Gastrocnemius medialis (tissue), 4 donors: ENCODE data around the gene SC5D. TPM values are rescaled to one million over a fixed set of nuclear protein-coding genes. Genes with fewer than 3 reads are reported as not detected.

ENCODE experiments used
- ATAC-seq, 2 donors: fragments of 150-250 bp; one replicate each; pipeline ENCODE4 v1.9.1; 2016
- DNase-seq, 2 donors: peaks; one replicate each; pipeline ENCODE4 v3.0.0-alpha.2; 2019
- H3K27ac ChIP-seq, 4 donors: fragments of 200-600 bp; sonication (generic); 1 replicate in 1 of 4; 2 replicates in 3 of 4; pipeline ENCODE4 v1.5.1; 2016 to 2018; ENCODE audit warnings: mild to moderate bottlenecking in 2 of 4, moderate library complexity in 1 of 4
- H3K27me3 ChIP-seq, 3 donors: fragments of 200-600 bp; sonication (generic) in 2 of 3; 1 replicate in 1 of 3; 2 replicates in 2 of 3; pipeline versions ENCODE4 v1.5.1 to v1.6.0; 2016 to 2019; ENCODE audit warnings: mild to moderate bottlenecking in 1 of 3, moderate library complexity in 1 of 3
- H3K36me3 ChIP-seq, 2 donors: fragments of 200-600 bp; sonication (generic) in 1 of 2; one replicate each; pipeline ENCODE4 v1.5.1; 2017 to 2018
- H3K4me1 ChIP-seq, 2 donors: fragments of 200-600 bp; sonication (generic) in 1 of 2; one replicate each; pipeline ENCODE4 v1.5.1; 2016 to 2017; ENCODE audit warnings: mild to moderate bottlenecking in 2 of 2
- H3K4me3 ChIP-seq, 4 donors: fragments of 200-600 bp; sonication (generic) in 3 of 4; 1 replicate in 1 of 4; 2 replicates in 3 of 4; pipeline ENCODE4 v1.5.1; 2016 to 2019; ENCODE audit warnings: mild to moderate bottlenecking in 2 of 4
- H3K9me3 ChIP-seq, 3 donors: fragments of 200-600 bp; sonication (generic) in 2 of 3; 1 replicate in 1 of 3; 2 replicates in 2 of 3; pipeline ENCODE4 v1.5.1; 2016 to 2019
- POLR2A ChIP-seq, 2 donors: fragments of 450-650 bp; IDR thresholded peaks; one replicate each; pipeline ENCODE4 v1.6.1; 2017; ENCODE audit warnings: antibody characterized with exemption in 2 of 2, mild to moderate bottlenecking in 2 of 2, moderate library complexity in 2 of 2
- in situ Hi-C, 4 donors: fragments of 200-750 bp; cut with MboI; loops; one replicate each; pipeline versions ENCODE4 v1.15.0 to v1.8.0; 2017; ENCODE audit warnings: low sequenced_read_pairs in 4 of 4
- intact Hi-C: fragments of 100-400 bp; cut with DNase I; formaldehyde crosslinking; loops from one replicate; pipeline ENCODE4 v1.15.1; 2023; ENCODE audit warnings: low total_unique reads
- total RNA-seq, 4 donors: library from RNA; depleted of rRNA; stranded (reverse); fragments of >200 nt; gene quantifications; one replicate each; pipeline versions ENCODE4 v1.1.0 to v1.2.3, GENCODE V29; 2016
- TF ChIP-seq, protein P1 (sequence below), 5 experiments: fragments of 450-650 bp in 3 of 5; fragments of 200-600 bp in 2 of 5; sonication (generic) in 2 of 5; IDR thresholded peaks in 4 of 5; conservative IDR thresholded peaks in 1 of 5; 1 replicate in 4 of 5; 2 replicates in 1 of 5; pipeline ENCODE4 v1.5.1; 2016 to 2019; ENCODE audit warnings: antibody characterized with exemption in 5 of 5, mild to moderate bottlenecking in 3 of 5, moderate library complexity in 3 of 5

SC5D gene
- total RNA-seq, 4 donors from 2014 or later = 5.7 to 11.5 (median 6.5) TPM

DNA sequence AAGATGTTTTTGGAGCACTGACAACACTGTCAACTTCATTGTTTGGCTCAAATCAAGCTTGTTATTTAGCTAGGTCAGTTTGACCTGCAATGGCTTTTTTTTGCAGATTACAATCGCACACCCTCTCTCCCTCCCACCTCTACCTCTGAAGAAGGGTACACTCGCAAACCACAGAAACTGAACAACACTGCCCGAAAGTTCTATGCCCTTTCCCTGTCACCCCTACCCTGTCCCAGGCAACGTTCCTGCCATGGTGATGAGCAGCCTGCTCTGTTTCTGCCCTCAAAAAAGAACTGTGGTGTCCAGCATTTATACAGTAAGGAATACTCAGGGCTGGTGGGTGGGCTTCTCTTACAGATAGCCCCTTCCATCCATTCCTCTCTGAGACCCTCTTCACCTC is 33.7 kb downstream of the SC5D start:
- in situ Hi-C loops (loop anchor here in 1 of 4 donors (10.0 kb wide), 1 partner anchor 269 kb away; no protein-coding TSS in a partner anchor), intact Hi-C loops (no loop called here)
- Histone ChIP-seq H3K4me3 (no peak overlapping the region), H3K9me3 (no peaks in the 10 kb centered on the region), H3K36me3 (no peaks in the 10 kb centered on the region), H3K27ac (no peak overlapping the region), H3K4me1 (no peaks in the 10 kb centered on the region), H3K27me3 (peaks cover 0 to 4% (median 0%) of the 10 kb centered on the region in 3 donors)
- ATAC-seq (no peak), DNase-seq (no peak)
- TF ChIP-seq, protein P1, sequence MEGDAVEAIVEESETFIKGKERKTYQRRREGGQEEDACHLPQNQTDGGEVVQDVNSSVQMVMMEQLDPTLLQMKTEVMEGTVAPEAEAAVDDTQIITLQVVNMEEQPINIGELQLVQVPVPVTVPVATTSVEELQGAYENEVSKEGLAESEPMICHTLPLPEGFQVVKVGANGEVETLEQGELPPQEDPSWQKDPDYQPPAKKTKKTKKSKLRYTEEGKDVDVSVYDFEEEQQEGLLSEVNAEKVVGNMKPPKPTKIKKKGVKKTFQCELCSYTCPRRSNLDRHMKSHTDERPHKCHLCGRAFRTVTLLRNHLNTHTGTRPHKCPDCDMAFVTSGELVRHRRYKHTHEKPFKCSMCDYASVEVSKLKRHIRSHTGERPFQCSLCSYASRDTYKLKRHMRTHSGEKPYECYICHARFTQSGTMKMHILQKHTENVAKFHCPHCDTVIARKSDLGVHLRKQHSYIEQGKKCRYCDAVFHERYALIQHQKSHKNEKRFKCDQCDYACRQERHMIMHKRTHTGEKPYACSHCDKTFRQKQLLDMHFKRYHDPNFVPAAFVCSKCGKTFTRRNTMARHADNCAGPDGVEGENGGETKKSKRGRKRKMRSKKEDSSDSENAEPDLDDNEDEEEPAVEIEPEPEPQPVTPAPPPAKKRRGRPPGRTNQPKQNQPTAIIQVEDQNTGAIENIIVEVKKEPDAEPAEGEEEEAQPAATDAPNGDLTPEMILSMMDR (IDR thresholded peaks at IDR 0.05 in 4 of 5, conservative IDR thresholded peaks at IDR 0.05 in 1 of 5) = no peak
- no peak for TF ChIP-seq POLR2A (IDR thresholded peaks at IDR 0.05)

- DNase-seq (no peak), ATAC-seq (no peak)
- TF ChIP-seq POLR2A (IDR thresholded peaks at IDR 0.05) = no peak
- TF ChIP-seq, protein P1 (IDR thresholded peaks at IDR 0.05 in 4 of 5, conservative IDR thresholded peaks at IDR 0.05 in 1 of 5) = no peak
- Histone ChIP-seq H3K27me3 (peaks cover 0 to 5% (median 0%) of the 10 kb centered on the region in 3 donors), H3K27ac (no peak overlapping the region), H3K36me3 (no peaks in the 10 kb centered on the region), H3K9me3 (no peaks in the 10 kb centered on the region), H3K4me1 (no peaks in the 10 kb centered on the region), H3K4me3 (no peak overlapping the region)
- in situ Hi-C loops (loop anchor here in 1 of 4 donors (10.0 kb wide), 1 partner anchor 267 kb away; no protein-coding TSS in a partner anchor), intact Hi-C loops (no loop called here)
Measured at GRCh38 chr11:121327553-121327952, 35.0 kb downstream of the SC5D start.

DNA sequence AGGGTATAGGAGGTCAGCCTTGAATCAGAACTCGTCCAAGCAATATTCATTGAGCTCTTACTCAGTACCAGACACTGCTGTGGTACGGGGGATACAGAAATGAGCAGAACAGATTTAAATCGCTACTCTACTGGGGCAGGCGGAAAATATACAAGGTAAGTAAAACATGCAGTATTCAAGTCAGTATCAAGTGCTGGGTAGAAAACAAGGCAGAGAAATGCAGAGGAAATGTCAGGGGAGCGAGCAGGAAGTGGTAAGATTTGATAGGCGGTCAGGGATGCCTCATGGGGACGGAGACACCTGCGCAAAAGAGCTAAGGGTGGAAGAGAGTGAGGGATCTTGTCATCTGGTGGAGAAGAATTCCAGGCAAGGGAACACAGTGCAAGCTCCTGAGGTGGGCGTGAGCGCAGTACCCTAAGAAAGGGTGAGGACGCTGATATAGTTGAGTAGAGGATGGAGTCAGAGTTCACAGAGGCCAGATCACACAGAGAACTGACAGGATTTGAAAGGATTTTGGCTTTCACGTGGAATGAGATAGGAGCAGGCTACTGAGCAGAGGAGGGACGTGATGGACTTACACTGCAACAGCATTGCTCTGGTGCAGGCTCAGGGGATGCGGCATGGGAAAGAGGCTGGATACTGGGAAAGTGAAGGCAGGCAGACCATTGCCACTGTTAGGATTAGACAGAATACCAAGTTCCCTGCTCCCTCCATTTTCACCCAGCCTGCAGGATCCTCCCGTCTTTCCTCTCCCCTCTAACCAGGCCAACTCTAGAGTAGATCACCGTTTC is 35.8 kb downstream of the SC5D start:
- intact Hi-C loops = no loop called here
- no peak for TF ChIP-seq POLR2A (IDR thresholded peaks at IDR 0.05)
- TF ChIP-seq, protein P1 (IDR thresholded peaks at IDR 0.05 in 4 of 5, conservative IDR thresholded peaks at IDR 0.05 in 1 of 5) = no peak
- Histone ChIP-seq H3K27me3 (peaks cover 0 to 5% (median 0%) of the 10 kb centered on the region in 3 donors), H3K4me1 (no peaks in the 10 kb centered on the region), H3K4me3 (no peak overlapping the region), H3K27ac (no peak overlapping the region), H3K9me3 (no peaks in the 10 kb centered on the region), H3K36me3 (no peaks in the 10 kb centered on the region)
- in situ Hi-C loops = loop anchor here in 1 of 4 donors (10.0 kb wide), 1 partner anchor 266 kb away; no protein-coding TSS in a partner anchor
- no peak for DNase-seq
- ATAC-seq = no peak

DNA sequence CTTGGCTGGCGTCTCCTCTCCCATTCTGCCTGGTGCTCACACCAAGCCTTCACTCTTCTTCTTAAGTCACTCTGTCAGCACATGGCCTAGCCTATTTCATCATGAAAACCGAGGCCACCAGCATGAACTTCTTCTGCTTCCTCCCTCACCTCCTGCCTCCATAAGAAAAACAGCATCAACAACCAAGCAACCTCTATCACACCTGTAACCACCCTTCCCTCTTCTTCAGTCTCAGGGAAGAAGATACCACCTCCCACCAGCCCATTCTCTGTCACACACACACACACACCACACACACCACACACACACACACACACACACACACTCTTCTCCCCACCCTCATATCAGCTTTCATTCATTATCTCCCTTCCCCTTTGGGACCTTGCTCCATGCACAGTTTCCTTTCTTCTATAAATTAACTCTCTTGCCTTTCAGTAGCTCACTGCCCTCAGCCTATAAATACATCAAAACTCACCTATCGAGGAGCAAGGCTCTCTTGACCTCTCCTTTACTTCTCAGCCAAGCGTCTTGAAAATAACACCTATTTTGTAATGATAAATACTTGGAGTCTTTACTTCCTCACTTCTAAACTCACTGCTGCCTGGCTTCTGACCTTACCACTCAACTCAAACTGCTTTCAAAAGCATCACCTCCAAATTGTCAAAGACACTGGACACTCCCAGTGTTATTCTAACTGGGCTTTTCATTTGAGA is 36.6 kb downstream of the SC5D start:
- Histone ChIP-seq H3K4me1 (no peaks in the 10 kb centered on the region), H3K4me3 (no peak overlapping the region), H3K27me3 (peaks cover 0 to 5% (median 0%) of the 10 kb centered on the region in 3 donors), H3K9me3 (no peaks in the 10 kb centered on the region), H3K36me3 (no peaks in the 10 kb centered on the region), H3K27ac (no peak overlapping the region)
- ATAC-seq = no peak
- intact Hi-C loops = no loop called here
- no peak for DNase-seq
- in situ Hi-C loops = loop anchor here in 1 of 4 donors (10.0 kb wide), 1 partner anchor 266 kb away; no protein-coding TSS in a partner anchor
- TF ChIP-seq POLR2A (IDR thresholded peaks at IDR 0.05) = no peak
